Placental epithelial cell (primary cell): ENCODE results near the gene GPAT2. TPM values are rescaled to one million over a fixed set of nuclear protein-coding genes. Genes with fewer than 3 reads are reported as not detected.

ENCODE experiments used
- small RNA-seq: library from RNA; depleted of rRNA; stranded (forward); fragments of <200 nt; gene quantifications from one replicate; pipeline ENCODE3, GENCODE V24; 2012
- total RNA-seq: library from RNA; depleted of rRNA; stranded (reverse); fragments of >200 nt; gene quantifications from 2 replicates; pipeline ENCODE4 v1.2.3, GENCODE V29; 2012

Gene GPAT2
- 1.2 and 14.2 TPM in 2 replicates for total RNA-seq

GRCh38 chr2:96034792-96035191 lies at the start of gene GPAT2:
Gene GPAT2 (minus strand): TSS chr2:96034916. CDS start chr2:96032359, 2,557 bp downstream.

GRCh38 chr2:95991351-95992094 lies 43.2 kb downstream of the GPAT2 start, which contains the start of gene ANKRD36C:
Gene ANKRD36C (minus strand): TSS chr2:95991824. CDS start chr2:95991708, 116 bp downstream.

Small RNAs within 50 kb of the gene (small RNA-seq; reads per million reads assigned to genes)
- not detected for gene RN7SL210P

Other genes starting within 250 kb of the GPAT2 start
- 58.9 and 82.4 TPM in 2 replicates for gene ANKRD36C, start 43.1 kb downstream of the GPAT2 start, total RNA-seq
- gene ADRA2B, start 81.7 kb upstream of the GPAT2 start, total RNA-seq = 0.22 and 0.39 TPM in 2 replicates
- not detected in 2 replicates for gene ASTL, start 103.6 kb upstream of the GPAT2 start, total RNA-seq
- 1.6 and 2.5 TPM in 2 replicates for gene DUSP2, start 110.5 kb upstream of the GPAT2 start, total RNA-seq
- gene STARD7, start 173.9 kb upstream of the GPAT2 start, total RNA-seq = 92.3 and 110 TPM in 2 replicates
- 21.2 and 37.4 TPM in 2 replicates for gene TMEM127, start 231.1 kb upstream of the GPAT2 start, total RNA-seq
- 78.5 and 91.3 TPM in 2 replicates for gene CIAO1, start 231.3 kb upstream of the GPAT2 start, total RNA-seq